Gastrocnemius medialis (tissue), 4 donors: ENCODE results near the gene MMP28.

Source experiments
- POLR2A ChIP-seq, 2 donors: fragments of 450-650 bp; IDR thresholded peaks; one replicate each; pipeline ENCODE4 v1.6.1; 2017; ENCODE audit warnings: antibody characterized with exemption in 2 of 2, mild to moderate bottlenecking in 2 of 2, moderate library complexity in 2 of 2
- TF ChIP-seq, protein P1 (sequence below), 5 experiments: fragments of 450-650 bp in 3 of 5; fragments of 200-600 bp in 2 of 5; sonication (generic) in 2 of 5; IDR thresholded peaks in 4 of 5; conservative IDR thresholded peaks in 1 of 5; 1 replicate in 4 of 5; 2 replicates in 1 of 5; pipeline ENCODE4 v1.5.1; 2016 to 2019; ENCODE audit warnings: antibody characterized with exemption in 5 of 5, mild to moderate bottlenecking in 3 of 5, moderate library complexity in 3 of 5

DNA sequence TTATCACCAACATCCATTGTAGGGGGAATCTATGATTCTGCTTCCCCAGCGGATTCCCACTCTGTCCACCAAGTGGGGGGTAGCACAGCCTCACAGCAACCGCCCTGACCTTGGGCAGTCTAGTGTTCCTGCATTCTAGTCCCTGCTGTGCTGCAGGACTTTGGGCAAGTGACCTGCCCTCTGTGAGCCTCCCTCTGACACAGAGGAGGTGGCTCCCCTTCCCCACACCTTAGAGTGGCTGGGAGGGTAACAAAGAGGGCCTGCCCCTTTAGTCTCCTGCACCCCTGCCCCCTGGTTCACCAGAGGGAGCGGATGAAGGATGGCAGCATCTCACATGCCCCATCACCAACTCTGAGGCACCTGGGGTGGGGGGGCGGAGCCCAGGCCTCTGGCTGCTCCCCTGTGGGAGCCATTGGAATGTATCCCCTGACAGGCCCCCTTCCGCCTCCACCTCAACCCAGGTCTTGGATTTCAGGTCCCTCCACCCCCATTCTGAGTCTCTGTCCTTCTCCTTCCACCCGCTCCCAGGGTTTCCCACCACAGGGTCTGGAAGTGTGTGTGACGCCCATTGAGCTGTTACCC, 52.5 kb downstream of the MMP28 start:
- TF ChIP-seq, protein P1, sequence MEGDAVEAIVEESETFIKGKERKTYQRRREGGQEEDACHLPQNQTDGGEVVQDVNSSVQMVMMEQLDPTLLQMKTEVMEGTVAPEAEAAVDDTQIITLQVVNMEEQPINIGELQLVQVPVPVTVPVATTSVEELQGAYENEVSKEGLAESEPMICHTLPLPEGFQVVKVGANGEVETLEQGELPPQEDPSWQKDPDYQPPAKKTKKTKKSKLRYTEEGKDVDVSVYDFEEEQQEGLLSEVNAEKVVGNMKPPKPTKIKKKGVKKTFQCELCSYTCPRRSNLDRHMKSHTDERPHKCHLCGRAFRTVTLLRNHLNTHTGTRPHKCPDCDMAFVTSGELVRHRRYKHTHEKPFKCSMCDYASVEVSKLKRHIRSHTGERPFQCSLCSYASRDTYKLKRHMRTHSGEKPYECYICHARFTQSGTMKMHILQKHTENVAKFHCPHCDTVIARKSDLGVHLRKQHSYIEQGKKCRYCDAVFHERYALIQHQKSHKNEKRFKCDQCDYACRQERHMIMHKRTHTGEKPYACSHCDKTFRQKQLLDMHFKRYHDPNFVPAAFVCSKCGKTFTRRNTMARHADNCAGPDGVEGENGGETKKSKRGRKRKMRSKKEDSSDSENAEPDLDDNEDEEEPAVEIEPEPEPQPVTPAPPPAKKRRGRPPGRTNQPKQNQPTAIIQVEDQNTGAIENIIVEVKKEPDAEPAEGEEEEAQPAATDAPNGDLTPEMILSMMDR (IDR thresholded peaks at IDR 0.05 in 4 of 5, conservative IDR thresholded peaks at IDR 0.05 in 1 of 5) = no peak
- no peak for TF ChIP-seq POLR2A (IDR thresholded peaks at IDR 0.05)
